Measurements from ENCODE around the gene DGKQ. TPM values are rescaled to one million over a fixed set of nuclear protein-coding genes. Genes with fewer than 3 reads are reported as not detected.

The DGKQ gene
- total RNA-seq, 1 donor from 2014 or later = 14.8 TPM

- TF ChIP-seq CTCF (IDR thresholded peaks at IDR 0.05; ENCODE audit: insufficient read depth, low read length, poor library complexity, severe bottlenecking) = no peak
Observed at GRCh38 chr4:1011666-1012033, 38.3 kb upstream of the DGKQ start.

DNA sequence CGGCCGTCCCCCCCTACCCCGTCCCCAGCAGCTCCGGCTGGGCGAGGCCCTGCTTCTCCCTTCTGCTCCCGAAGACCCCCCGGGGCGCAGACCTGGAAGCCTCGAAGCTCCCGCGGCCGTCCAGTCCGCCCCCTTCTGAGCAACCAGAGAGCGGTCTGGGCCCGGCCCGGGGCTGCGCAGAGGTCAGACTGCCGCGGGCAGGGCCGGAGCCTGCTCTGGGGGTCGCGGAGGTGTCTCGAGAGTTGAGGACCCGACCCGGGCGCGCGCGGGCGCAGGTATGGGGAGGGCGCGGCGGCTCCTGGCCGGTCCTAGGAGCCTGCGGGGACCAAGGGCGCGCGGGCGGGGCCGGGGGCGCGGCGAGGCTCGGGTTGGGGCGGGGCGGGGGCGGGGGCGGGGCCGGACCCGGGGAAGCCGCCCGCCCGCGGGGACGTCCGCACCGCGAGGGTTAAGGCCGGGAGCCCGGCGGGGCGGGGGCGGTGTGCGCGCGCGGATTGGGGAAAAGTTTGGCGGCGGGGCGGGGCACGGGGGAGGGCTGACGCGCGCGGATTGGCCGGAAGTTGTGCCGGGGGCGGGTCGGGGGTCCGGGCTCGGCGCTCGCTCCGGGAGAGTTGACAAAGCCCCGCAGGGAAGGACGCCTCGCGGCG lies 37.8 kb upstream of the DGKQ start, which contains the start of gene FGFRL1:
Gene FGFRL1, plus strand, starts transcription at position 605 of the 644 bp plus-strand sequence. CDS start 860 bp downstream, outside the sequence.
- no peak for DNase-seq (ENCODE audit: low read depth)
- Histone ChIP-seq H3K4me3 (ENCODE audit: low read depth, low read length) (peak within 1 kb of the TSS; percentile 59), H3K27me3 (ENCODE audit: control insufficient read depth, insufficient read depth, low read length) (peaks cover 28% of the 10 kb centered on the region), H3K36me3 (ENCODE audit: control insufficient read depth, insufficient read depth, low read length) (no peaks in the 10 kb centered on the region)
- no peak for TF ChIP-seq CTCF (IDR thresholded peaks at IDR 0.05; ENCODE audit: insufficient read depth, low read length, poor library complexity, severe bottlenecking)

More at GRCh38 chr4:1011666-1012033, 38.3 kb upstream of the DGKQ start:
- Histone ChIP-seq H3K27me3 (ENCODE audit: control insufficient read depth, insufficient read depth, low read length) (peaks cover 26% of the 10 kb centered on the region), H3K36me3 (ENCODE audit: control insufficient read depth, insufficient read depth, low read length) (no peaks in the 10 kb centered on the region), H3K4me3 (ENCODE audit: low read depth, low read length) (peak overlapping the region; percentile 59)
- no peak for DNase-seq (ENCODE audit: low read depth)

- DNase-seq (ENCODE audit: low read depth) = no peak
- Histone ChIP-seq H3K36me3 (ENCODE audit: control insufficient read depth, insufficient read depth, low read length) (no peaks in the 10 kb centered on the region), H3K27me3 (ENCODE audit: control insufficient read depth, insufficient read depth, low read length) (peaks cover 29% of the 10 kb centered on the region), H3K4me3 (ENCODE audit: low read depth, low read length) (peak overlapping the region; percentile 33)
- no peak for TF ChIP-seq CTCF (IDR thresholded peaks at IDR 0.05; ENCODE audit: insufficient read depth, low read length, poor library complexity, severe bottlenecking)
Observed at GRCh38 chr4:1010395-1011021, 37.1 kb upstream of the DGKQ start.

- peak overlapping the region; percentile 53 for H3K4me3 ChIP-seq (ENCODE audit: low read depth, low read length)
- TF ChIP-seq CTCF (IDR thresholded peaks at IDR 0.05; ENCODE audit: insufficient read depth, low read length, poor library complexity, severe bottlenecking) = no peak
- no peak for DNase-seq (ENCODE audit: low read depth)
- H3K27me3 ChIP-seq (ENCODE audit: control insufficient read depth, insufficient read depth, low read length) = peaks cover 36% of the 10 kb centered on the region
- no peaks in the 10 kb centered on the region for H3K36me3 ChIP-seq (ENCODE audit: control insufficient read depth, insufficient read depth, low read length)
Observed at GRCh38 chr4:1009542-1010394, 36.4 kb upstream of the DGKQ start.

GRCh38 chr4:1008840-1009541 lies 35.6 kb upstream of the DGKQ start:
- H3K36me3 ChIP-seq (ENCODE audit: control insufficient read depth, insufficient read depth, low read length) = no peaks in the 10 kb centered on the region
- peaks cover 44% of the 10 kb centered on the region for H3K27me3 ChIP-seq (ENCODE audit: control insufficient read depth, insufficient read depth, low read length)
- H3K4me3 ChIP-seq (ENCODE audit: low read depth, low read length) = peak overlapping the region; percentile 53
- no peak for DNase-seq (ENCODE audit: low read depth)
- TF ChIP-seq CTCF (IDR thresholded peaks at IDR 0.05; ENCODE audit: insufficient read depth, low read length, poor library complexity, severe bottlenecking) = no peak

Measured in kidney epithelial cell (primary cell).